WERI-Rb-1 (cell line): Measurements from ENCODE around the gene AHCYL1.
"Not testable (repeated sequence)": the region's sequence is repeated elsewhere in the genome, so short reads cannot be mapped to it uniquely, and the experiment has no call there.

Experiments
- DNase-seq: peaks from one replicate; pipeline ENCODE4 v3.0.0-alpha.2; 2020
- H3K27ac ChIP-seq: fragments of 250-450 bp; sonication (Bioruptor Pico); 2 replicates; pipeline ENCODE4 v1.5.1; 2020; ENCODE audit warnings: mild to moderate bottlenecking, moderate library complexity
- H3K27me3 ChIP-seq: fragments of 250-450 bp; sonication (Bioruptor Pico); 2 replicates; pipeline ENCODE4 v1.5.1; 2021; ENCODE audit warnings: mild to moderate bottlenecking, low read depth, moderate library complexity; ENCODE audit not compliant: insufficient read depth, severe bottlenecking
- H3K36me3 ChIP-seq: fragments of 250-450 bp; sonication (Bioruptor Pico); 2 replicates; pipeline ENCODE4 v1.5.1; 2020; ENCODE audit warnings: mild to moderate bottlenecking, moderate library complexity
- H3K4me3 ChIP-seq: 2 replicates; pipeline ENCODE4 v1.5.1; 2011; ENCODE audit warnings: low read depth, mild to moderate bottlenecking, control low read depth, low read length
- H3K9me3 ChIP-seq: fragments of 250-450 bp; sonication (Bioruptor Pico); 2 replicates; pipeline ENCODE4 v1.5.1; 2021; ENCODE audit warnings: mild to moderate bottlenecking, moderate library complexity; ENCODE audit not compliant: severe bottlenecking
- CTCF ChIP-seq: IDR thresholded peaks from 2 replicates; pipeline ENCODE4 v1.5.1; 2011; ENCODE audit warnings: low read depth, mild to moderate bottlenecking, control low read depth, inconsistent platforms, low read length

The AHCYL1 gene

GRCh38 chr1:110019770-110020169 lies 35.2 kb downstream of the AHCYL1 start:
- no peaks in the 10 kb centered on the region for H3K9me3 ChIP-seq

GRCh38 chr1:110021285-110021684 lies 36.7 kb downstream of the AHCYL1 start:
- H3K9me3 ChIP-seq: no peaks in the 10 kb centered on the region
- no peak for DNase-seq
- peaks cover 81% of the 10 kb centered on the region for H3K36me3 ChIP-seq
- no peak overlapping the region for H3K4me3 ChIP-seq
- TF ChIP-seq CTCF: no peak
- H3K27me3 ChIP-seq: no peaks in the 10 kb centered on the region
- H3K27ac ChIP-seq: no peak overlapping the region

More at GRCh38 chr1:110019770-110020169, 35.2 kb downstream of the AHCYL1 start:
- Histone ChIP-seq H3K27me3 (no peaks in the 10 kb centered on the region), H3K27ac (no peak overlapping the region), H3K36me3 (peaks cover 96% of the 10 kb centered on the region), H3K4me3 (no peak overlapping the region)
- no peak for TF ChIP-seq CTCF
- no peak for DNase-seq

- DNase-seq: no peak
- Histone ChIP-seq H3K27ac (no peak overlapping the region), H3K36me3 (peaks cover 48% of the 10 kb centered on the region), H3K27me3 (no peaks in the 10 kb centered on the region), H3K4me3 (no peak overlapping the region), H3K9me3 (no peaks in the 10 kb centered on the region)
- TF ChIP-seq CTCF: no peak
These were observed 40.0 kb downstream of the AHCYL1 start for GRCh38 chr1:110024613-110025012.

GRCh38 chr1:110030687-110031086 lies 46.1 kb downstream of the AHCYL1 start:
- not testable (repeated sequence) for H3K27me3 ChIP-seq, DNase-seq, H3K36me3 ChIP-seq, H3K9me3 ChIP-seq, H3K4me3 ChIP-seq, H3K27ac ChIP-seq

GRCh38 chr1:110032327-110032726 lies 47.8 kb downstream of the AHCYL1 start:
- Histone ChIP-seq H3K27me3 (no peaks in the 10 kb centered on the region), H3K27ac (no peak overlapping the region), H3K36me3 (peaks cover 19% of the 10 kb centered on the region), H3K9me3 (no peaks in the 10 kb centered on the region), H3K4me3 (no peak overlapping the region)
- TF ChIP-seq CTCF: no peak
- DNase-seq: no peak

- H3K27me3 ChIP-seq: no peaks in the 10 kb centered on the region
- no peak overlapping the region for H3K27ac ChIP-seq
- no peak for TF ChIP-seq CTCF
- no peak for DNase-seq
- H3K4me3 ChIP-seq: no peak overlapping the region
- H3K9me3 ChIP-seq: no peaks in the 10 kb centered on the region
- H3K36me3 ChIP-seq: peaks cover 28% of the 10 kb centered on the region
These were observed 48.9 kb downstream of the AHCYL1 start for GRCh38 chr1:110033421-110033820.
